Iris pigment epithelial cell (primary cell): ENCODE results near the gene RGSL1.
"Not testable (repeated sequence)": the region's sequence is repeated elsewhere in the genome, so short reads cannot be mapped to it uniquely, and the experiment has no call there.

Source experiments
- DNase-seq: peaks from one replicate; pipeline ENCODE4 v3.0.0-alpha.2; 2011; ENCODE audit warnings: low read depth

Gene RGSL1

GRCh38 chr1:182446033-182446669 lies 3.8 kb upstream of the RGSL1 start:
- peak; percentile 41 for DNase-seq

GRCh38 chr1:182447124-182447523 lies 2.8 kb upstream of the RGSL1 start:
- DNase-seq, result not testable (repeated sequence)

GRCh38 chr1:182447660-182448059 lies 2.3 kb upstream of the RGSL1 start:
- no peak for DNase-seq

- no peak for DNase-seq
These were observed 3.7 kb downstream of the RGSL1 start for GRCh38 chr1:182453631-182454030.

GRCh38 chr1:182457844-182458243 lies 7.9 kb downstream of the RGSL1 start:
- DNase-seq, result no peak

GRCh38 chr1:182459949-182460348 lies 10.0 kb downstream of the RGSL1 start:
- no peak for DNase-seq

GRCh38 chr1:182460550-182460951 lies 10.6 kb downstream of the RGSL1 start:
- peak; percentile 22 for DNase-seq

- no peak for DNase-seq
These were observed 23.6 kb downstream of the RGSL1 start for GRCh38 chr1:182473556-182473955.

- DNase-seq, result no peak
These were observed 26.7 kb downstream of the RGSL1 start for GRCh38 chr1:182476625-182477024.

- DNase-seq, result no peak
These were observed 28.3 kb downstream of the RGSL1 start for GRCh38 chr1:182478238-182478637.

GRCh38 chr1:182484067-182484466 lies 34.1 kb downstream of the RGSL1 start:
- no peak for DNase-seq

- DNase-seq, result no peak
These were observed 34.7 kb downstream of the RGSL1 start for GRCh38 chr1:182484531-182485257.

- DNase-seq, result no peak
These were observed 35.9 kb downstream of the RGSL1 start for GRCh38 chr1:182485861-182486260.

GRCh38 chr1:182488803-182489202 lies 38.9 kb downstream of the RGSL1 start:
- no peak for DNase-seq

- DNase-seq, result no peak
These were observed 43.1 kb downstream of the RGSL1 start for GRCh38 chr1:182493063-182493462.

- no peak for DNase-seq
These were observed 45.1 kb downstream of the RGSL1 start for GRCh38 chr1:182495002-182495401.

GRCh38 chr1:182495693-182496092 lies 45.7 kb downstream of the RGSL1 start:
- no peak for DNase-seq

- DNase-seq, result no peak
These were observed 57.7 kb downstream of the RGSL1 start for GRCh38 chr1:182507685-182508084.

- DNase-seq, result no peak
These were observed 65.6 kb downstream of the RGSL1 start for GRCh38 chr1:182515556-182515955.

GRCh38 chr1:182520736-182521135 lies 70.8 kb downstream of the RGSL1 start:
- peak; percentile 39 for DNase-seq

GRCh38 chr1:182525342-182525741 lies 75.4 kb downstream of the RGSL1 start:
- DNase-seq, result no peak

GRCh38 chr1:182527680-182528079 lies 77.7 kb downstream of the RGSL1 start:
- DNase-seq, result peak; percentile 3

GRCh38 chr1:182528206-182528605 lies 78.3 kb downstream of the RGSL1 start:
- not testable (repeated sequence) for DNase-seq

GRCh38 chr1:182533896-182534295 lies 84.0 kb downstream of the RGSL1 start:
- DNase-seq, result no peak
